Measurements from ENCODE around the gene STARD10.
A peak's percentile ranks its signal among the peaks of the same experiment; 100 is the strongest.

Gene STARD10

DNA sequence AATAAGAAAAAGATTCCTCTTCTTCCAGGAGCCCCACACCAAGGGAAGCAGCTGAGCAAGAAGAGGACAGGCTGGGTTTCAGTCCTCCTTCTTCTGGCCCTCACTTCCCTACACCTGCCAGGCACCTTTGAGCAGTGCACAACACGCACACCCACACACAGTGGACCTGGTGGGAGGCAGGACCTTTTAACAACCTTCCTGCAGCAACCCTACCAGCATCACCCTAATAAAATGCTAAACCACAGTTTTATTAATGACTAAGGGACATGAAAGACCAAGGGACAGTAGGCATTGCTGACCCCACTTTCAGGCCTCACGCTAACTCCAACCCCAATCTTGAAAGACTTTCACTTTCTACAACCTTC is 53.8 kb downstream of the STARD10 start:
- peak overlapping the region; percentile 98 for H3K27ac Mint-ChIP-seq
- no peaks in the 10 kb centered on the region for H3K27me3 Mint-ChIP-seq
- no peak for DNase-seq (ENCODE audit: low spot score in 2 of 2)
- no peaks in the 10 kb centered on the region for H3K9me3 Mint-ChIP-seq
- H3K4me1 Mint-ChIP-seq = peaks cover 82% of the 10 kb centered on the region
- H3K36me3 Mint-ChIP-seq = peaks cover 4% of the 10 kb centered on the region
- H3K4me3 Mint-ChIP-seq = peak overlapping the region; percentile 91
- ATAC-seq (ENCODE audit: low read depth) = no peak

DNA sequence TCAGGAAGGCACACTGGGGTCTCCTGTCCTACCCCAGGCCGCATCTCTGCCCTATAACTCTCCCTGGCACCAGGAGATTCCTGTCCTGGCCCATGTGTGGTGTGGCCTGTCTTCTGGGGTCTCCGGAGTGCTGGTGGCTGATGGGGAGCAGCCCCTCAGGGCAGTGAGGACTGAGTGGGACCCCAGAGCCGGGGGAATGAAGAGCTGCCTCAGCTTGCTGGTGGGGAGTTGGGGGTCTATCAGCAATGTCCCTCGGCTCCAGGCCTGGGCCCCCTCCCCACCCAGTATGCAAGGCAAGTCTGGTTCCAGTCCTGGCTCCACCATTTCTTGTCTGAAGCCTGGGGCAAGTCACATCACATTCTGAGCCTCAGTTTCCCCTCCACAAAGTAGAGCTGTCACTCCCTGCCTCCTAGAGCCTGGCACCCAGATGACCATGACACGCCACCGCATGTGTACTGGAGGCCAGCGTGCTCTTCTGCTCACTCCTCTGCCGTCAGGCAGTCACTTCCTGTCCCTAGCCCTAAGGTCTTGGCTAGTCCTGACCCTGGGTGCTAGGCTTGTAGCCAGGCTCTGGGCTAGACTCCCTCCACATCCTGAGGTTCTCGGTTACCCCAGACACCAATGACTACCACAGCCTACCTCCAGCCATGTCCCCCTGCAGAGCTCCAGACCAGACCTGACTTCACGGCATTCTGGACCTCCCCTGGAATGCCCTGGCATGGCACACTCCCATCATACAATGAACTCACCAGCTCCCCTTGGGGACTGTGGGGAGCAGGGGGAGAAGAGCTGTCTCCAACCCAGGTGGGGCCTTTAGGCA is 54.4 kb downstream of the STARD10 start:
- H3K9me3 Mint-ChIP-seq = no peaks in the 10 kb centered on the region
- no peak for ATAC-seq (ENCODE audit: low read depth)
- no peak for DNase-seq (ENCODE audit: low spot score in 2 of 2)
- H3K4me1 Mint-ChIP-seq = peaks cover 79% of the 10 kb centered on the region
- H3K27ac Mint-ChIP-seq = peak overlapping the region; percentile 98
- peaks cover 4% of the 10 kb centered on the region for H3K36me3 Mint-ChIP-seq
- peak overlapping the region; percentile 91 for H3K4me3 Mint-ChIP-seq
- H3K27me3 Mint-ChIP-seq = no peaks in the 10 kb centered on the region

DNA sequence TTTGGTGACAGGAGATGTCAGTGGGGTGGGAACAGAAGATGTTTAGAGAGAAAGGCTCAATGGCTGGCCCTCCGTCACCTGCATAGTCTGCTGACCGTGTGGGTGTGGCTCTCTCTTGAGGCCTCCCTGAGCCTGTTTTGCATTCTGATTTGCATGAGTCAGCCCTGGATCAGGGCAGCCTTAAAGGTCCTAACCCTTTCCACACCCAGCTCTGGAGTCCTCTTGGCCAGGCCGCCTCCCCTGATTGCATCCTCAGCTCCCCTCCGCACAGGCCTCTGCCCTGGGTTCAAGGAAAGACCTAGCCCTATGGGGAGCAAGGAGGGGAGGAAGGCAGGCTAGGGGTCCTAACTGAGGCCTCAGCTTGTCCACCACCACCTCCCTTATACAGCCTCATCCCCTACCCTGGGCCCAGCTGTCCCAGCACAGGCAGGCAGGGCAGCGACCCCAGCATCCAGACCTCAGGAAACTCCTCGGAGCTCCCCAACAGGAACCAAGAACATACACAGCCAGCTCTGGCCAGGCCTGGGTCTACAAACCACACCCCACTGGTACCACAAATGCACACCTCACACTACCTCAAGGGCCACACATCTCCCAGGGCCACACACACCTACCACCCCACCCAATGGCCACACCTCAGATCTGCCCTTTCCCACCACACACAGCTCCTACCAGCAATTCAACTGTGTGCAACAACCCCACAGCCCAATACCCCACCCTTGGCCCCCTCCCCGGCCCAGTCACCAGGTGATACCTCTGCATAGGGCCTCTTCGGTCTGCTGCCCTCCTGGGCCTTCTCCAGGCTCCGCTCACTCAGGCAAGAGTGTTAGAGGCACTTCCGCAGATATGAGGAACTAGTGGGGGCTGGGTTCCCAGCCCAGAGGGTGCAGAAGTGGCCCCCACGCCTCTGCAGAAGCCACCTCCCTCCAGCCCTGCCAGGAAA is 55.4 kb downstream of the STARD10 start:
- ATAC-seq (ENCODE audit: low read depth) (peak; percentile 69), DNase-seq (ENCODE audit: low spot score in 2 of 2) (peak; percentile 70)
- Mint-ChIP-seq H3K36me3 (peaks cover 4% of the 10 kb centered on the region), H3K9me3 (no peaks in the 10 kb centered on the region), H3K27ac (peak overlapping the region; percentile 98), H3K4me1 (peaks cover 69% of the 10 kb centered on the region), H3K27me3 (no peaks in the 10 kb centered on the region), H3K4me3 (peak overlapping the region; percentile 91)

DNA sequence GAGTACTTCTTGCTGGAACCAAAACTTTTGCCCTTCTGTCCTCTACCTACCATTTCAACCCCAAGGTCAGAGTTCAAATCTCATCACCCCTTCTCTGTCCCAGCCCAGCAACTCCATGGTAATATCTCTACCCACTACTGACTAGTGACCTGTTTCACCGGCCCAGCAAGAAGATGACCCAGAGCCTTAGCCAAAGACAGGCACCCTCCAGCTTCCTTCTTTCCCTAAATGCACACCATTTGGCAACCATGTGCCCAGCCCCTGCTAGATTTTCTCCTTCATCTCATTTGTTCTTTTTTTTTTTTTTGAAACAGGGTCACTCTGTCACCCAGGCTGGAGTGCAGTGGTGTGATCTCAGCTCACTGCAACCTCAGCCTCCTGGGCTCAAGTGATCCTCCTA is 56.5 kb downstream of the STARD10 start:
- peaks cover 66% of the 10 kb centered on the region for H3K4me1 Mint-ChIP-seq
- H3K27me3 Mint-ChIP-seq = no peaks in the 10 kb centered on the region
- DNase-seq (ENCODE audit: low spot score in 2 of 2) (no peak), ATAC-seq (ENCODE audit: low read depth) (no peak)
- peak overlapping the region; percentile 91 for H3K4me3 Mint-ChIP-seq
- H3K27ac Mint-ChIP-seq = peak overlapping the region; percentile 98
- H3K36me3 Mint-ChIP-seq = peaks cover 10% of the 10 kb centered on the region
- no peaks in the 10 kb centered on the region for H3K9me3 Mint-ChIP-seq

DNA sequence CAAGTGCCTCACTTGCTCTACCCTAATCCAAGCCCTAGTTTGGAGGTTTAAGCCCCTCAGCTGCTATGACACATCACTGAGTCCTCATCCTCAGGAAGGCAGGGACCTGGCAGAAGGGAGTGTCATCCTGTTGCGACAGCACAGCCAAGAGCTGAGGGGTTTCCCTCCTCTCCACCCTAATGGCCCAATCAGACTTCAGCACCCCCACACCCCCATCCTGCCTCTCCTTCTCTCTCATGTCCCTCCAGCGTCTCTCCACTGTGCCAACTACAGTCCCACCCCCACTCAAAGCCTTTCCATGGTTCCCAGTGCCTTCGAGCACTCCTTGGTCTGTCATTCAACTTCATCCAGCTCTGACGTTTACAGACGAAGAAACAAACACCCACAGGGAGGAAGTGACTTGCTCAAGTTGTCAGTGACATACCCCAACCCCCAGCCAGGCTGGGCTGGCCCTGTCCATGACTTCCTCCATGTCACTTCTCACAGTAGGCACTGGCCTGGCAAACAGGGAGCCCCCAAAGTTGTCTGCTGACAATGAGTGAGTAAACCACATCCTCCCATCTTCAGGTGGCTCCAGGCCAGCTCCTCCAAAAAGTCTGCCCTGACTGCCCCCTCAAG is 57.3 kb downstream of the STARD10 start:
- H3K4me1 Mint-ChIP-seq = peaks cover 61% of the 10 kb centered on the region
- no peaks in the 10 kb centered on the region for H3K27me3 Mint-ChIP-seq
- H3K9me3 Mint-ChIP-seq = peaks cover under 1% of the 10 kb centered on the region
- ATAC-seq (ENCODE audit: low read depth) (peak; percentile 51), DNase-seq (ENCODE audit: low spot score in 2 of 2) (peak; percentile 52 to 55)
- H3K27ac Mint-ChIP-seq = peak overlapping the region; percentile 98
- H3K4me3 Mint-ChIP-seq = peak overlapping the region; percentile 91
- peaks cover 16% of the 10 kb centered on the region for H3K36me3 Mint-ChIP-seq

DNA sequence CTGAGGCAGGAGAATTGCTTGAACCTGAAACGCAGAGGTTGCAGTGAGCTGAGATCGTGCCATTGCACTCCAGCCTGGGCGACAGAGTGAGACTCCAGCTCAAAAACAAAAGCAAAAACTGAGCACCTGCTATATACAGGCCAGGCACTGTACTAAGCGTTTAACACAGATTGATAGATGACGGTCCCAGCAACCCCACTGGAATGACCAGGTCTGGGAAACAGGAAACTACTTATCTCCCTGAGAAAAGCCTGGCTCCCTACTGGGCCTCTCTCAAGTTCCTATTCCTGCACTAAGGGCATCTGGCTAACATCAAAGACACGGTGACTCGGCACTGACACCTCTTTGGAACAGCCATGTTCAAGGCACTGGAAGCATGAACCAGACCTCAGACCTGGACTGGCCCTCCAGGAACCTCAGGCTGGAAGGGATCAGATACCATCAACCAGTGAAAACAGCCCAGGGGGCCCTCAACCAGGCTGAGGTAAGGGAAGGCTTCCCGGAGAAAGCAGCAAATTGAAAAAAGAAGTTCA is 58.3 kb downstream of the STARD10 start:
- peaks cover 61% of the 10 kb centered on the region for H3K4me1 Mint-ChIP-seq
- peaks cover 24% of the 10 kb centered on the region for H3K36me3 Mint-ChIP-seq
- peak overlapping the region; percentile 98 for H3K27ac Mint-ChIP-seq
- H3K4me3 Mint-ChIP-seq = peak overlapping the region; percentile 19
- no peak for ATAC-seq (ENCODE audit: low read depth)
- no peak for DNase-seq (ENCODE audit: low spot score in 2 of 2)
- H3K27me3 Mint-ChIP-seq = no peaks in the 10 kb centered on the region
- peaks cover 1% of the 10 kb centered on the region for H3K9me3 Mint-ChIP-seq

DNA sequence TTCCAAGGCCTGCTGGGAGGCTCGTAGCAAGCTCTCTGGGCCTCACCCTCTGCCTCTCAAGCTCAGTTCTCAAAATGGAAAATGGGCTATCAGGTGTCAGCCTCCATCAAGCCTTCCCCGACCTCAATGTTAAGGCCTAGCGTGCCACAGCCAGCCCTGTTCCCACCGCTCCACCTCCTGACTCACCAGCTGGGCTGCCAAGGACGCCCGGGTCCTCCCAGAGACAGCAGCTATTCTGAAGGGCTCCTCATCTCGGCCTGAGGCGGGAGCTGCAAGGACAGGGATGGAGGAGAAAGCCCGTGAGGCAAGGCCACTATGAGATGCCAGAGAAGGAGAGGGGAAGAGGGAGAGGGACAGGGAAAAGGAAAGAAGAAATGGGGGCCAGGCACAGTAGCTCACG is 61.5 kb downstream of the STARD10 start:
- ATAC-seq (ENCODE audit: low read depth) = no peak
- H3K4me3 Mint-ChIP-seq = no peak overlapping the region
- peaks cover 52% of the 10 kb centered on the region for H3K4me1 Mint-ChIP-seq
- no peaks in the 10 kb centered on the region for H3K27me3 Mint-ChIP-seq
- peaks cover 30% of the 10 kb centered on the region for H3K36me3 Mint-ChIP-seq
- peak overlapping the region; percentile 98 for H3K27ac Mint-ChIP-seq
- peaks cover 1% of the 10 kb centered on the region for H3K9me3 Mint-ChIP-seq
- no peak for DNase-seq (ENCODE audit: low spot score in 2 of 2)

DNA sequence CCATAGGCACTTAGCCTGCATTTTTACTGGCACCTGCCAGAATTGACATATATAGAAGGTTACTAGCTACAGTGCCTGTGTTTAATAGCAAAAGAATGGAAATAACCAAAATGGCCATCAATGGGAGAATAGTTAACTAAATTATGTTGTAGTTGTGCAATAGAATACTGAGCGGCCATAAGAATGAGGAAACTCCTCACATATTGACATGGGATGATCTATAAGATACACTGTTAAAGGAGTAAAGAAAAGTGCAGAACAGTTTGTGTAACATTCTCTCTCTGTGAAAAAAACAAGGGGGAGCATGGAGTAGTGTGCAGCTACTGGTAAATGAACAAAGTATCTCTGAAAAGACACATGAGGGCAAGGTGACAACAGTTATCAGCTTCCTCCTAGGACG is 63.1 kb downstream of the STARD10 start:
- Mint-ChIP-seq H3K27me3 (no peaks in the 10 kb centered on the region), H3K4me3 (peak overlapping the region; percentile 10), H3K4me1 (peaks cover 51% of the 10 kb centered on the region), H3K9me3 (peaks cover 1% of the 10 kb centered on the region), H3K27ac (peak overlapping the region; percentile 66), H3K36me3 (peaks cover 30% of the 10 kb centered on the region)
- DNase-seq (ENCODE audit: low spot score in 2 of 2) (no peak), ATAC-seq (ENCODE audit: low read depth) (no peak)

DNA sequence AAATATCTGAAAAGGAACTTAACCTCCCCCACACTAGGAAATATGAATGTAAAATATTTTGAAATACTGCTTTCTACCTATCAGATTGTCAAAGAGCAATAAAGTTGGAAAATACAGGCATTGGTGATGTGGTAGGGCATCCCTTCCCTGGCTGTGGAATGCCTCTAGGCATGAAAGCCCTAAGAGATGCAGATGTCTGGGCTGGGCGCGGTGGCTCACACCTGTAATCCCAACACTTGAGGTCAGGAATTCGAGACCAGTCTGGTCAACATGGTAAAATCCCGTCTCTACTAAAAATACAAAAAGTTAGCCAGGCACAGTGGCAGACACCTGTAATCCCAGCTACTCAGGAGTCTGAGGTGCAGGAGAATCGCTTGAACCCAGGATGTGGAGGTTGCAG is 63.6 kb downstream of the STARD10 start:
- H3K4me3 Mint-ChIP-seq = no peak overlapping the region
- DNase-seq (ENCODE audit: low spot score in 2 of 2) (no peak), ATAC-seq (ENCODE audit: low read depth) (no peak)
- peaks cover 1% of the 10 kb centered on the region for H3K9me3 Mint-ChIP-seq
- peak overlapping the region; percentile 90 for H3K27ac Mint-ChIP-seq
- peaks cover 31% of the 10 kb centered on the region for H3K36me3 Mint-ChIP-seq
- no peaks in the 10 kb centered on the region for H3K27me3 Mint-ChIP-seq
- peaks cover 54% of the 10 kb centered on the region for H3K4me1 Mint-ChIP-seq

DNA sequence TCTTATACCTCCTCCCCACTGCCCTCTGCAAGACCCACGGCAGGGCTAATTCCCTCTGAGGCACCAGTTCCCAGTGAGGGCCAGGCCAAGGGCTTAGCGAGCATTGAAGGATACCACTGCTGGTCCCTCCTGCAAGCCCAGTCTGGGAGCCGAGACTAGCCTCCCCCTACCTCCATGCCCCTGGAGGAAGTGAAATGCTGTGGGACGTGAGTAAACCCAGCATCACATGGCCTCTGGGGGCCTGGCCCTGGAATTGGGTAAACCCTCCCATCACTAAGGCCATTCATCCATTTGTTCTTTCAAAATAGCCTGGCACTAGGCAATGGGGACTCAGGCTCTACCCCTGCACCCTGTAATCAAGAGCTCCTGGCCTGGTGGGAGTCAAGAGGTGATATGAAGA is 66.3 kb downstream of the STARD10 start:
- peaks cover 58% of the 10 kb centered on the region for H3K4me1 Mint-ChIP-seq

DNA sequence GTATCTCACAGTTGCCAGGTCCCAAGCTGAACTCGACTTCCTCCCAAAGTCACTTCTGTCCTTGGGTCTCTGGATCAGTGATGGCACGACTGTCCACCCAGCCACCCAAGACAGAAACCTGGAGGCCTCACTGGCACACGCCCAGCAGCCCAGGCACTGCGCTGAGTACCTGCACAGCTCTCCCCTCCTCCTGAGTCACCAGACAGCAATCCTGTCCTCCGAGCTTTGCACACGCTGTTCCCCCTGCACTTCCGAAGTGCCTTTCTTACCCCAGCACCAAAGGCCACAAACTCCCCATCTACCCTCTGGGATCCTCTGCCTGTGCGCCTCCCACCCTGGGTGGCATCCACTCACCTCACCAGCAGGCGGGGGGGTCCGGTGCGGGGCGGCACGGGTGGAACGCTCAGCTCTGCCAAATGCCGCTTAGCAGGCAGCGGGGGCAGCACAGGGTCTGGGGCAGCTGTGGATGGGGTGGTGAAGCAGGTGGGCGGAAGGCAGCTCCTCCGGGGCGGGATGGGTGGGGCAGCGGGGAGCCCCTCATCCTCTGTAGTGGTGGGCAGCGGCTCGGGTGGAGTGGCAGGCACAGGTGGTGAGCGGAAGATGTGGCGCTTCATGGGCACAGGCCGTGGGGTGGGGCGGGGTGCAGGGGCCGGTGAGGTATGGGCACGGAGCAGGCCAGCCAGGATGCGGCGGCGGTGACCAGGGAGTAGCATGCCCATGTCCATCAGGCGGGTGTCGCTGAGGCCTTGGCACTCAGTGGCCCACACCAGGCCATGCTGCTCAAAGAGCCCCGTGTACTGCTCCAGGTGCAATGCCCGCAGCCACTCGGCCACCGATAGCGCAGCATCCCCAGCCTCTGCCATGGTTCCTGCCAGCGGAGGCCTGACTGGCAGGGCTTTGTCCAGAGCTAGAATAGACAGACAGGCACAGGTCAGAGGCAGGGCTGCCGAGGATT is 67.3 kb downstream of the STARD10 start:
- no peaks in the 10 kb centered on the region for H3K27me3 Mint-ChIP-seq
- H3K27ac Mint-ChIP-seq = peak overlapping the region; percentile 90
- H3K4me3 Mint-ChIP-seq = no peak overlapping the region
- peaks cover 60% of the 10 kb centered on the region for H3K4me1 Mint-ChIP-seq
- ATAC-seq (ENCODE audit: low read depth) (no peak), DNase-seq (ENCODE audit: low spot score in 2 of 2) (no peak)
- peaks cover under 1% of the 10 kb centered on the region for H3K9me3 Mint-ChIP-seq
- H3K36me3 Mint-ChIP-seq = peaks cover 26% of the 10 kb centered on the region

More for the DNA sequence above, 66.3 kb downstream of the STARD10 start:
- Mint-ChIP-seq H3K27ac (peak overlapping the region; percentile 90), H3K36me3 (peaks cover 33% of the 10 kb centered on the region), H3K9me3 (peaks cover 1% of the 10 kb centered on the region), H3K27me3 (no peaks in the 10 kb centered on the region), H3K4me3 (no peak overlapping the region)
- no peak for DNase-seq (ENCODE audit: low spot score in 2 of 2)
- ATAC-seq (ENCODE audit: low read depth) = no peak

DNA sequence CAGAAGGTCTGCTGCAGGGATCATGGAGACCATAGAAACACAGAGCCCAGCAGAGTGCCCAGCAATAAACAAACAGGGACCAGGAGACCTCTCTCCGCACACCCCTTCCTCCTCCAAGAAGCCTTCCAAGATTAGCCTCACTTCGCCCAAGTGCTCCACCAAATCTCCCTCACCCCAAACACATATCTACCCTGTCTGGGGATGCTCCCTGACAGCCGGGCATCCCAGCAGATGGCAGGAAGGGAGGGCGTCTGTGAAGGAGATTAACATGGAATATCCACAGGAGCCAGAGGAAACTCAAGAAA is 68.2 kb downstream of the STARD10 start:
- H3K9me3 Mint-ChIP-seq = no peaks in the 10 kb centered on the region
- no peaks in the 10 kb centered on the region for H3K27me3 Mint-ChIP-seq
- ATAC-seq (ENCODE audit: low read depth) = no peak
- no peak overlapping the region for H3K4me3 Mint-ChIP-seq
- peaks cover 60% of the 10 kb centered on the region for H3K4me1 Mint-ChIP-seq
- DNase-seq (ENCODE audit: low spot score in 2 of 2) = no peak
- H3K36me3 Mint-ChIP-seq = peaks cover 19% of the 10 kb centered on the region
- H3K27ac Mint-ChIP-seq = peak overlapping the region; percentile 86
